SK-N-SH (cell line): ENCODE results near the gene BRI3BP. TPM values are rescaled to one million over a fixed set of nuclear protein-coding genes. Genes with fewer than 3 reads are reported as not detected.

Source experiments
- CTCF ChIA-PET: fragments of 300-600, 350-600 bp; formaldehyde crosslinking; extraction: SDS; loops from one replicate; lab custom pipeline; 2021; lab: Yijun Ruan, JAX
- POLR2A ChIA-PET: fragments of 350-600 bp; sonication (Branson Sonifier 250); formaldehyde crosslinking; extraction: SDS; loops from one replicate; lab custom pipeline; 2020; ENCODE audit warnings: antibody characterized with exemption, inconsistent platforms; lab: Yijun Ruan, JAX
- DNase-seq: peaks from one replicate; pipeline ENCODE4 v3.0.0; 2012
- H2AFZ ChIP-seq: fragments of 200-600 bp; sonication (generic); 2 replicates; pipeline ENCODE4 v1.8.1; 2016; ENCODE audit warnings: antibody characterized with exemption, mild to moderate bottlenecking, low read depth
- H3F3A ChIP-seq: fragments of 200-600 bp; sonication (generic); replicated peaks from 2 replicates; pipeline ENCODE3; 2016; ENCODE audit warnings: antibody characterized with exemption, mild to moderate bottlenecking; ENCODE audit not compliant: insufficient read depth
- H3K27ac ChIP-seq, 2 experiments: fragments of 200-500 bp in 1 of 2; fragments of 200-600 bp in 1 of 2; sonication (Bioruptor generic) in 1 of 2; sonication (generic), shearing (Covaris generic) in 1 of 2; 2 replicates each; pipeline versions ENCODE4 v1.5.1 to v1.6.1; 2014 to 2016; ENCODE audit warnings: low read depth in 2 of 2, inconsistent platforms in 1 of 2, low read length in 1 of 2, mild to moderate bottlenecking in 1 of 2, mixed read lengths in 1 of 2
- H3K27me3 ChIP-seq: fragments of 200-600 bp; sonication (generic), shearing (Covaris generic); 2 replicates; pipeline ENCODE4 v1.6.1; 2016; ENCODE audit warnings: mixed run types; ENCODE audit not compliant: insufficient read depth
- H3K36me3 ChIP-seq, 2 experiments: fragments of 200-500 bp in 1 of 2; fragments of 200-600 bp in 1 of 2; sonication (Bioruptor generic) in 1 of 2; sonication (generic) in 1 of 2; replicated peaks in 1 of 2; 2 replicates each; pipeline versions ENCODE3 to v1.5.1; 2014 to 2016; ENCODE audit warnings: low read length in 1 of 2, mild to moderate bottlenecking in 1 of 2; ENCODE audit not compliant: insufficient read depth in 2 of 2, control insufficient read depth in 1 of 2
- H3K4me1 ChIP-seq, 2 experiments: fragments of 200-500 bp in 1 of 2; fragments of 200-600 bp in 1 of 2; sonication (Bioruptor generic) in 1 of 2; sonication (generic), shearing (Covaris generic) in 1 of 2; 2 replicates each; pipeline versions ENCODE4 v1.5.1 to v1.6.1; 2014 to 2016; ENCODE audit warnings: low read depth in 1 of 2, low read length in 1 of 2, mixed run types in 1 of 2; ENCODE audit not compliant: insufficient read depth in 2 of 2, control insufficient read depth in 1 of 2
- H3K4me2 ChIP-seq: fragments of 200-600 bp; sonication (generic), shearing (Covaris generic); 2 replicates; pipeline ENCODE4 v1.6.1; 2017; ENCODE audit warnings: mixed run types
- H3K4me3 ChIP-seq, 2 experiments: fragments of 200-500 bp in 1 of 2; fragments of 200-600 bp in 1 of 2; sonication (Bioruptor generic) in 1 of 2; sonication (generic), shearing (Covaris generic) in 1 of 2; 2 replicates each; pipeline versions ENCODE4 v1.5.1 to v1.8.1; 2014 to 2016; ENCODE audit warnings: low read depth in 2 of 2, inconsistent platforms in 1 of 2, low read length in 1 of 2, mild to moderate bottlenecking in 1 of 2, mixed read lengths in 1 of 2, moderate library complexity in 1 of 2
- H3K79me2 ChIP-seq: fragments of 200-600 bp; sonication (generic); 2 replicates; pipeline ENCODE4 v1.8.1; 2017; ENCODE audit warnings: mild to moderate bottlenecking; ENCODE audit not compliant: insufficient read depth
- H3K9ac ChIP-seq: fragments of 200-600 bp; sonication (generic); 2 replicates; pipeline ENCODE4 v1.6.1; 2017; ENCODE audit warnings: mixed run types
- H3K9me2 ChIP-seq: fragments of 200-600 bp; sonication (generic); 2 replicates; pipeline ENCODE4 v1.6.1; 2017; ENCODE audit warnings: mixed run types
- H3K9me3 ChIP-seq: fragments of 200-600 bp; sonication (generic); 2 replicates; pipeline ENCODE4 v1.6.1; 2017; ENCODE audit warnings: mixed run types, mild to moderate bottlenecking, moderate library complexity
- H4K20me1 ChIP-seq: fragments of 200-600 bp; sonication (generic); 2 replicates; pipeline ENCODE4 v1.6.1; 2017; ENCODE audit warnings: mild to moderate bottlenecking, mixed run types; ENCODE audit not compliant: insufficient read depth
- CHD2 ChIP-seq: fragments of 150-350 bp; IDR thresholded peaks from 2 replicates; pipeline ENCODE4 v1.6.1; 2018; ENCODE audit warnings: low read length; ENCODE audit not compliant: partially characterized antibody
- EZH2phosphoT487 ChIP-seq: fragments of 200-600 bp; sonication (generic); IDR thresholded peaks from 2 replicates; pipeline ENCODE4 v1.6.1; 2017; ENCODE audit warnings: low read depth, mixed run types, mild to moderate bottlenecking, antibody characterized with exemption, moderate library complexity, borderline replicate concordance
- FOSL2 ChIP-seq: IDR thresholded peaks from 2 replicates; pipeline ENCODE4 v1.4.0; 2012; ENCODE audit warnings: low read depth, mild to moderate bottlenecking, moderate library complexity, borderline replicate concordance
- FOXJ3 ChIP-seq: sonication (generic); formaldehyde crosslinking; IDR thresholded peaks from 2 replicates; pipeline ENCODE4 v1.5.1; 2020; ENCODE audit warnings: mild to moderate bottlenecking, missing genetic modification reagents
- IRF3 ChIP-seq: fragments of 150-350 bp; IDR thresholded peaks from 2 replicates; pipeline ENCODE4 v1.6.1; 2016; ENCODE audit warnings: mild to moderate bottlenecking, low read depth, low read length
- MAX ChIP-seq: IDR thresholded peaks from 2 replicates; pipeline ENCODE4 v1.4.0; 2012; ENCODE audit warnings: low read depth
- MEF2A ChIP-seq: IDR thresholded peaks from 2 replicates; pipeline ENCODE4 v1.4.0; 2012; ENCODE audit warnings: low read depth, borderline replicate concordance
- RAD21 ChIP-seq: IDR thresholded peaks from 2 replicates; pipeline ENCODE4 v1.6.1; 2012; ENCODE audit warnings: mild to moderate bottlenecking, low read length
- RCOR1 ChIP-seq: fragments of 150-350 bp; IDR thresholded peaks from 2 replicates; pipeline ENCODE4 v1.6.1; 2017; ENCODE audit warnings: antibody characterized with exemption, low read length
- RFX5 ChIP-seq: IDR thresholded peaks from 2 replicates; pipeline ENCODE4 v1.6.1; 2012; ENCODE audit warnings: mild to moderate bottlenecking, improper control_type of control experiment, low read length
- TCF12 ChIP-seq: IDR thresholded peaks from 2 replicates; pipeline ENCODE4 v1.4.0; 2012
- USF2 ChIP-seq: fragments of 150-350 bp; IDR thresholded peaks from 2 replicates; pipeline ENCODE4 v1.6.1; 2017; ENCODE audit warnings: antibody characterized with exemption, low read length, low read depth, borderline replicate concordance
- WGBS: methylation state at CpG from one replicate; pipeline ENCODE4 v1.1.6; 2017; ENCODE audit warnings: low lambda C conversion rate; 5-methylcytosine and 5-hydroxymethylcytosine counted together
- polyA plus RNA-seq, 3 experiments: library from polyadenylated mRNA; depleted of rRNA; stranded (reverse); fragments of >200 nt; gene quantifications; 2 replicates each; pipeline ENCODE4 v1.2.3, GENCODE V29; 2012

BRI3BP gene
- polyA plus RNA-seq, 1 of the 3 experiments (the other 2 are of a cell fraction), result 3.8 TPM

- CTCF ChIA-PET, result no interaction called here
Measured at GRCh38 chr12:124963211-124963610, 30.2 kb upstream of the BRI3BP start.

GRCh38 chr12:124964251-124964650 lies 29.2 kb upstream of the BRI3BP start:
- Histone ChIP-seq H3K9me3 (no peaks in the 10 kb centered on the region), H3K4me3 (no peak overlapping the region), H3K4me2 (no peak overlapping the region), H3K27ac (no peak overlapping the region), H3K9ac (no peak overlapping the region), H2AFZ (no peak overlapping the region), H3K9me2 (no peaks in the 10 kb centered on the region), H3K79me2 (no peaks in the 10 kb centered on the region), H3K36me3 (peaks cover 9 to 49% of the 10 kb centered on the region in 2 experiments), H3K27me3 (no peaks in the 10 kb centered on the region), H4K20me1 (no peaks in the 10 kb centered on the region), H3F3A (no peaks in the 10 kb centered on the region)
- no peak for DNase-seq
- 96% methylated on average over 21 of the region's 22 CpGs for WGBS
- ChIA-PET POLR2A (no interaction called here), CTCF (interaction anchor here (0.9 kb wide), 1 partner anchor 24 kb away, joined by 3 read pairs; no protein-coding TSS in a partner anchor)
- no peak for TF ChIP-seq RCOR1
- no peak for TF ChIP-seq FOXJ3 (CRISPR knock-in tag)
- no peak for TF ChIP-seq CHD2
- TF ChIP-seq IRF3, result no peak
- no peak for TF ChIP-seq EZH2phosphoT487
- no peak for TF ChIP-seq MAX
- TF ChIP-seq, all 33 proteins: peak for 0
- no peaks in the 10 kb centered on the region for H3K4me1 ChIP-seq

More at GRCh38 chr12:124963211-124963610, 30.2 kb upstream of the BRI3BP start:
- Histone ChIP-seq H3K27ac (no peak overlapping the region), H3K36me3 (peaks cover 9 to 39% of the 10 kb centered on the region in 2 experiments), H3K4me3 (no peak overlapping the region), H3K79me2 (no peaks in the 10 kb centered on the region), H3K27me3 (no peaks in the 10 kb centered on the region), H2AFZ (no peak overlapping the region), H3F3A (no peaks in the 10 kb centered on the region), H3K9me2 (no peaks in the 10 kb centered on the region), H3K9ac (no peak overlapping the region), H3K4me1 (no peaks in the 10 kb centered on the region), H3K9me3 (no peaks in the 10 kb centered on the region), H4K20me1 (no peaks in the 10 kb centered on the region), H3K4me2 (no peak overlapping the region)
- WGBS, result 98% methylated on average over 8 of the region's 8 CpGs
- DNase-seq, result no peak
- TF ChIP-seq FOSL2, result no peak
- no peak for TF ChIP-seq RAD21
- TF ChIP-seq TCF12, result no peak
- TF ChIP-seq RFX5, result no peak
- no peak for TF ChIP-seq USF2
- TF ChIP-seq MEF2A, result no peak
- POLR2A ChIA-PET, result no interaction called here
